HG03060 (cell line): ENCODE measurements around the gene SLC31A1.
A peak's percentile ranks its signal among the peaks of the same experiment; 100 is the strongest.
"Not testable (repeated sequence)": the region's sequence is repeated elsewhere in the genome, so short reads cannot be mapped to it uniquely, and the experiment has no call there.

Source experiments
- ATAC-seq: cut with Tn5 transposase; IDR thresholded peaks from one replicate; pipeline ENCODE4 v1.9.1; 2021; ENCODE audit warnings: low read depth, moderate number of reproducible peaks; ENCODE audit not compliant: unreplicated experiment

Gene SLC31A1

DNA sequence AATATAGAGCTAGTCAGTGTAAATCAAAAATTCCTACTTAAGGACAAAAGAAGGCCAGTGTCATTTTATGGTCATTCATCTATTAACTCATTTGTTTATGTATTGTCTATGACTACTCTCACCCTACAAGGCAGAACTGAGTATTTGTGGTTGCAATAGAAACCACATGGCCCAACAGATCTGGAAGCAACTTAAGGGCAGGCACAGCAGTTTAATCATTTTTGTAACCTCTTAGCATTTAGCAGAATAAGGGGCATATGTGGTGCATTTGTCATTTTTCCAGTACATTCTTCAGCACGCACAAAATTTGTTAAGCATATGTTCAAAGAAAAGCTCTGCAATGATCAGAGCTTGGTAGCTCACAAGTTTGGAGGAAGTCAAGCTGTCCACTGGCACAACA, 1.4 kb upstream of the SLC31A1 start:
- peak; percentile 61 for ATAC-seq

DNA sequence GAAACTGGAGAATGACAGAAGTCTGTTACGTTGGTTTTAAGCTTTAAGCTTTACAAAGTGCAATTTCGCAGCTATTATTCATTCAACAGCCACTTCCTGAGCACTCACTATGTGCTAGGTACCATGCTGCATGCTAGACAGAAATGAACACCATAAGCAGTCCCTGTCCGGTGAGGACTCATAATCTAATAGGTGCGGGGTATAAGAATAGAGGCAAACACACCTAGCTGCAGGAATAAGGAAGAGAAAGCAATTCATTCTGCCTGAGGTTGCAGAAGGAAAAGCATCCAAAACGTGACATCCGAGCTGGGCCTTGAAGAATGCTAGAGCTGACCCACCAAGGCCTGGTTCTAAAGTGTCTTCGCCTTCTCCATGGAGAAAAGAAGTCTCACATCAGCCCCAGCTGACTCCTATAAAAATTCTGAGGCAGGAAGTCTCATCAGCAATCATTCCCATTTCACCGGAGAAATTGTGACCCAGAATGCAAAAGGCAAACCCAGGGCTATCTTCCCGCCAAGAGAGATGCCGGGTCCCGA, 809 bp upstream of the SLC31A1 start:
- ATAC-seq = no peak

DNA sequence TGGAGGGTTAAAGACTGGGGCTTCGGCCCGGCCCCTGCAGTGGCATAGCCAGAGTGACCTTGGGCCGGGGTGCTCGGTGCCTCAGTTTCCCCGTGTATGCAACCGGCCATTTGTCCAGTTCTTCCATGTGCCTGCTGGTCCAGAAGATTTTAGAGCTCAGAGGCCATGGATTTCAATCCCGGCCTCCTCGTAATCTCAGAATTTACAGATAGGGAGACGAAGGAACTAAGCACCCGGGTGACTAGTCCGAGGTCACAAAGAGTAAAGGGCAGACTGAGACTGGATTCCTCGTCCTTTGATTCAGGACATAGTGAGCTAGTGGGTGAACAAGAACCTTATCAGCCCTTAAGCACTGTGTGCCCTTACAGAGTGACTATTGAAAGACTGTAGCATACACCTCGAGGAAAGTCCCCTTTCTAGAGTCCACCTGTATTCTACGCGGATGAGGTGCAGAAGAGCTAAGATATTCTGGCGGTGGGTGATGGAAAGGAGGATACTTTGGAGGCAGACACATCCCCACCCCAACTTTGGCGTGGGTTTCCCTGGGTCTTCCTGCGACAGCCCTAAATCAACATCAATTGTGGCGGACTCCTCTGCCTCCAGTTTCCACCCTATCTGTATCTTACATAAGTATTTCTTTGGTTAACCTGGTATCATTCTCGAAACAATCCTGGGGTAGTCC, 597 bp downstream of the SLC31A1 start:
- ATAC-seq = no peak

DNA sequence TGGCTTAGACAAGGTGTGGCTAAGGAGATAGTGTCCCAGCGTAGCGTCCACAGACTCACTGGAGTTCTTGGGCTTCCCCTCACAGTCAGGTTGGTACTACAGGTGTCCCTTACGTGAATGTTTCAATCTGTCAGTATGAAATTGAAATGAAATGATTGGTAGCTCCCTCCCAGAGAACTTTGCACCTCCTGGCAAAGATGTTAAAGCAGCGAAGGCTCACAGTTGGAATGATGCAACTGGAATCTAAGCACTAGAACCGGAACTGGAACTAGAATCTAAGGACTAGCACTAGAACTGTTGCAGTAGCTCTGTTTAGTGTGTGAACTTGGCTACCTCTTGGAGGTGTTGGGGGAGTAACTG, 1.1 kb downstream of the SLC31A1 start:
- no peak for ATAC-seq

DNA sequence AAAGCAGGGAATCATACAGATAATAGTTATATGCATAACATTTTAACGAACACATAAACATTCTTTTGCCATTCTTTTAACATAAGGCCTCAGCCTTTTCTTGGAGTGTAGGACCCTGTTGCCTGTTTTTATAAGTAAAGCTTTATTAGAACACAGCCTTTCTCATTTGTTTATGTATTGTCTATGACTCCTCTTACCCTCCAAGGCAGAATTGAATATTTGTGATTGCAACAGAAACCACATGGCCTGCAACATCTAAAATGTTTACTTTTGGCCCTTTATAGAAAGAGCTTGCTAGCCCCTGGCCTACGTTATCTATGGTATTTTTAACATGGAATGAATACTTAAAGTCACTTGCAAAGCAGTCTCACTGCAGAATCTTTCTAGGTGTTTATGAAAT, 2.6 kb downstream of the SLC31A1 start:
- ATAC-seq = no peak

DNA sequence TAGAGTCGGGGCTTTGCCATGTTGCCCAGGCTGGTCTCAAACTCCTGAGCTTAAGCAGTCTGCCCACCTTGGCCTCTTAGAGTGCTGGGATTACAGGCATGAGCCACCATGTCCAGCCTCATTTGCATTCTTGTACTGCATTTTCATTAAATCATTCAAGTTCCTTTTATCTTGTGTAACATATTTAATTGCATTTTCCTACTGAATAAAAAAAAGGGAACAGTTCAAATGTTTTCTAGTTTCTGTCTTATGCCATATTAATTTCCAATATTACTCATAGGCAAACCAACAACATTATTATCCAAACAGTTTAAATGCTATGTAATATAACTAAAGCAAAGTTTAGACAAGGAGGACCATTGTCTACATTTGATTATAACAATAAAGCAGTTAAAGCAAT, 6.1 kb downstream of the SLC31A1 start:
- ATAC-seq = no peak

DNA sequence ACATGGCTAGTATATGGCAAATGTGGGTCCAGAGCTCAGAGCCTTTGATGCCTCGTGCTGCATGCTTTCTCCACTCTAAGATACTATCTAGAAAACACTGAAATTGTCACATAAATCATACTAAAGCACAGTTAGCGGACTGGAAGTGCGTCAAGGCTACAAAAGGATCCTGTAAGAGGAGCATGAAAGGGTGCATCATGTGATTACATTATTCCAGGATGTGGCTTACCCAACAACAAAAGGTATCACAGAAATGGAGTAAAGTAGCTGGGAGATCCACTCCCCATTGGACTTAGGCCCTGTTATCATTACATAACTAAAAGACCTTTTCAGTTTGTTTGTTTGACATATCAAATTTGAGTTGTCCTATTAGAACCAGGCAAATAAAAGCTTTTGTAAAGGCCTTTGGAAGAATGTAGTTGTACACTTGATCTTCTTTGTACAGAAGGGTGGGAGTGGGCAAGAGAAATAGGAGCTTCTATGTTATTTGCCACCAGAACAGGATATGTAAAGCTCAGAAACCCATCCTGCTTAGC, 6.9 kb downstream of the SLC31A1 start:
- no peak for ATAC-seq

DNA sequence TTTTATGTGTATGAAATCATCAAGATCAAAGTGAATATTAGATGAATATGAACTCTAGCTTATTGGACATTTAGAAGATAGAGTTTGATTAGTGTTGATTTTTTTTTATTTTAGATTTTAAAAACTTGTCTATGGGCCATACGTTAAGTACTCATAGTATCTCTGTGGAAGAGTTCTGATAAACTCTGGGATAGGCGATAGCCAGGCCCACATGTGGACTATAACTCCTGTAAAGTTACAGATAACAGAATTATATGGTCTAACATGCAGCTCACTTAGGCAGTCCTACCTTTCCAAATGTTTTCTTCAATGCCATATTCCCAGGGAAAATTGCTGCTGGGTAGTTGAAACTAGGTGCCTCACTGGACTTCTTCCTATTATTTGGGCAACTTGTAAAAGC, 10.4 kb downstream of the SLC31A1 start:
- ATAC-seq = no peak

DNA sequence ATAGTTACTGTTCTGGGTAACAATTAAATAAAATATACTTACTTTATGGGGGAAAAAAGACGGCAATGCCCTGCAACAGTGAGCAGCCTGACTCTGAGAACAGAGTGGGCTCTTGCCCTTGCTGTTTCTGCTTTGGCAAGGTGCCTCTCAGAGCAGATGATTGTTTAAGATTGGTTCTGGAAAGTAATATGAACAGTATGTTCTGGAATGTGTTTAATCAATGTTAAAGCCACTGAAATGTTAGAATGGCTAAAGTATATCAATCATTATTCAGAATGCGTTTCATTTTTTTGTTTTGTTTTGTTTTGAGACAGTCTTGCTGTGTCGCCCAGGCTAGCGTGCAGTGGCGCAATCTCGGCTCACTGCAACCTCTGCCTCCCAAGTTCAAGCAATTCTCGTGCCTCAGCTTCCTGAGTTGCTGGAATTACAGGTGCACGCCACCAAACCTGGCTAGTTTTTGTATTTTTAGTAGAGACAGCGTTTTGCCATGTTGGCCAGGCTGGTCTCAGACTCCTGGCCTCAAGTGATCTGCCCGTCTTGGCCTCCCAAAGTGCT, 14.4 kb downstream of the SLC31A1 start:
- not testable (repeated sequence) for ATAC-seq

DNA sequence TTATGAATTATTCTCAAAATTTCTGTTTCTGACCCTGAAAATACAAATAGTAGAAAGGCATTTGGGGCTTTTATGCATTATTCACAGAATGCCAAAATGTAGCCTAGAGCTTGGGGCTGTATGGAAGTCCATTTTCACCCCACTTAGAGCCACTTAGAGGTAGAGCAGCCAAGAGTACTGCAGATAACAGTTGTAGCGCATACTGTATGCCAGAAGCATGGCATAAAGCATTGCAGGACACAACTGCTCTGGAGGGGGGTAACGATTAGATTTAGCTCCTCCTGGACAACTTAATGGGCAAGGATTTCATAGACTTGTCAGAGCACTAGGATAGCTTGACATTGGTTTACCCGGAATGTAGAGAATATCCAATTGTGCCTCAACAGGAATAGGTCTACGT, 15.7 kb downstream of the SLC31A1 start:
- no peak for ATAC-seq

DNA sequence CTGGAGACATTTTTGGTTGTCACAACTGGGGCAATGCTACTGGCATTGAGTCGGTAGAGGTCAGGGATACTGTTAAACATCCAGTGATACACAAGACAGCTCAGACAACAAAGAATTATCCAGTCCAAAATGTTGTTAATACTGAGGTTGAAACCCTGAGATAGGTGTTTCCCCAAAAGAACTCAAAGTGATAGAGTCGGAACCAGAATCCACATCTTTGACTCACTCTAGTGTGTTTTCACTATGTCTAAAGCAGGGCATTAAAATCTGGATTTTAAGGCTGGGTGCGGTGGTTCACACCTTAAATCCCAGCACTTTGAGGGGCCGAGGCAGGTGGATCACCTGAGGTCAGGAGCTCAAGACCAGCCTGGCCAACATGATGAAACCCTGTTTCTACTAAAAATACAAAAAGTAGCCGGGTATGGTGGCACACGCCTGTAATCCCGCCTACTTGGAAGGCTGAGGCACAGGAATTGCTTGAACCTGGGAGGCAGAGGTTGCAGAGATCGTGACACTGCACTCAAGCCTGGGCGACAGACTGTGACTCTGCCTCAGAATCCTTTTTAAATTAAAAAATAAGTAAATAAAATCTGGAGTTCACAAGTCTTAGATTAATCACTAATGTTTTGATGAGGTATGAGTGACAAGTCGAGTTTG, 17.0 kb downstream of the SLC31A1 start:
- ATAC-seq = no peak

DNA sequence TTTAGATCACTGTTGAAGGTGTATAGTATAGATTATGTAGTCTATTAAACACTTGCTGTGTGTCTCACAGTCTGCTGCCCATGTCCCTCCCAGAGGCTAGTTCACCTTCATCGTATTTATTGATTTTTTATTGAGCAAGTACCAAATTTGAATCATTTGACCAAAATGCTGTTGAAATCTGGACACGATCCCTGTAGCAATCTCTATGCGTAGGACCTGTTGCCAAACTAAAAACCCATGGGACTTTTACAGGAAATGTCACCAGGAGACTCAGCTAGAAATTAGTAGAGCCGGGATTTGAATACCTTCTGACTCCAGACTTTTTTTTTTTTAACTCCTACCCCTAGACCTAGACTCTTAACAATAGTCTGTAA, 17.5 kb downstream of the SLC31A1 start:
- no peak for ATAC-seq

DNA sequence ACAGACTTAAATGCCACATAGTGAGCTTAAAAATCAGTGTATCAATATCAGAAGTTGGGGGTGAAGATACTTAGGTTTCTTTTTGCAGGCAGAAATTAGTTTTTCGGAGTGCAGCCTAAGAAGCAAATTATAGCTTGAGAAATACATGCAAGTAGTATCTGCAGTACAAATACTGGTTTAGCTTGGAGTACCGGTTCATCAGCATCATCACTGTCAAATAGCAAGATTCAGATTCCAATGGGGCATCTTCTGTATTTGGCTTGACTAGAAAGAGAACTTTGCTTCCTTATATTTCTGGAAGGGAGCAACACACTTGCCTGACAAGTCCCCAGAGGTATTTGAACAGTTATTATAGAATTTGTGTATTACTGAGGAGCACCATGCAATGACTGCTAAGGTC, 19.8 kb downstream of the SLC31A1 start:
- no peak for ATAC-seq

DNA sequence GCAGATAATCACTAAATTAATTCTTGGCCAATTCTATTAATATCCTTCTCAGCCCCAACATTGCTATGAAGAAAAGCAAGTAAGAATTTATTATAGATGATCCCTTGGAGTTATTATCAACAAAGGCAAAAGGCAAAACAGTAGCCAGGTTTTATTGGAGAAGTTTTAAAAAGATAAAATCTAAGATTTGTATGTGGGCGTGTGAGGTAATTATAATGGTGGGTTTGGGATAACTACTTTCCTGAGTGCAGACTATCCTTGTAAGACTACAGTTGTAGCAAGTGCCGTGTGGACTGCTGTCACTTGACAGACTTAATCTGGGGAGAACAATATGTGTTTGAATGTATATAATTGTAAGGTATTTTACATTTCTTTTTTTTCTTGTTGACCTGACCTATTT, 23.2 kb downstream of the SLC31A1 start:
- ATAC-seq = no peak

DNA sequence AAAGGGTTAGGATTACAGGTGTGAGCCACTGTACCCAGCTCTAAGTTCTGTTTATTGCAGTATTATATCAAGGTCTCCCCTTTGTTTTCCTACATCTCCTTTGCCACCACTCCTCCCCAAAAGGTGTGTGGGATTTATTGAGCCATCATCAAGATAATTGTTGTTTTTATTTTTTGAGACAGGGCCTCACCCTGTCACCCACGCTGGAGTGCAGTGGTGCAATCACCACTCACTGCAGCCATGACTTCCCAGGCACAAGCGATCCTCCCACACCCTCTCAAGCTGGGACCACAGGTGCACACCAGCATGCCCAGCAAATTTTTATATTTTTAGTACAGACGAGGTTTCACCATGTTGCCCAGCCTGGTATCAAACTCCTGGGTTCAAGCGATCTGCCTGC, 24.6 kb downstream of the SLC31A1 start:
- no peak for ATAC-seq

DNA sequence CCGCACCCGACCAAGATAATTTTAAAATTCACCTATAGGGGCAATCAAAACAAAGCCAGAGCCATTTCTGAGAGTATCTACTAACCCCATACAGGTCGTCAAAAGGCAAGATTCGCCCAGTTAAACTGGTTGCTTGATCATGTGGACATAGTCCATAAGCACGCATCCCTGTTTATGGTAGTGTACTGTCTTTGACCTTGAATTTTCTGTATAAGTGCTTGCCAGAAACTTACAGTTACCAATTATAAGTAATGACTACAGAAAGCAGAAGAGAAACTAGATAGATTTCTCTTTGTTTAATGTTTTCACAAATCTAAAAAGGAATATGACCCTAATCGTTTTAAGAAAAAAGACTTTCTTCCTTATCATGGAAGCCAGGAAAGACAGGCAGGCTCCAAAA, 25.6 kb downstream of the SLC31A1 start:
- ATAC-seq = no peak

DNA sequence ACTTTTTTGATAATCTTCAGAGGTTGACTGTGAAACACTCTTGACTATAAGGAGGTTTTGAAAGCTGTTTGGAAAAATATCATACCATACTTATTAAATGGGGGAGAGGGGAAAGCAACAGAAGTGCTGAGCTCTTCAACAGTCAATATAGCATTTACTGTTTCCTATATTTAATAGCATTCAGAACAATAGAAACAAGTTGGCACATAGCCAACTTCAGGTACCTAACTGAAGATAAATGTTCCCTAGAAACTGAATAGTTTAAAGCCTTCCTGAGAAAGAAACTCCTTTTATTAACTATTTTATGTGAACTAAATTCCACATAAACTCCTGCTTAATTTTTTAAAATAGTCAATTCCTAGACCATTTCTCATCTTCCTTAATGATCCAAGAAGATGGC, 26.3 kb downstream of the SLC31A1 start:
- no peak for ATAC-seq

DNA sequence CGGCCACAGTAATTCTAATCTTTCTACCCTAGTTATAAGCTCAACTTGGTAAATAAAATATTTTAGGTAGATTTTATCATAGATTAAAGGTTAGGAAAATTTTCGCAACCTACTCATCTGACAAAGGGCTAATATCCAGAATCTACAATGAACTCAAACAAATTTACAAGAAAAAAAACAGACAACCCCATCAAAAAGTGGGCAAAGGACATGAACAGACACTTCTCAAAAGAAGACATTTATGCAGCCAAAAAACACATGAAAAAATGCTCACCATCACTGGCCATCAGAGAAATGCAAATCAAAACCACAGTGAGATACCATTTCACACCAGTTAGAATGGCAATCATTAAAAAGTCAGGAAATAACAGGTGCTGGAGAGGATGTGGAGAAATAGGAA, 28.3 kb downstream of the SLC31A1 start:
- ATAC-seq = not testable (repeated sequence)

DNA sequence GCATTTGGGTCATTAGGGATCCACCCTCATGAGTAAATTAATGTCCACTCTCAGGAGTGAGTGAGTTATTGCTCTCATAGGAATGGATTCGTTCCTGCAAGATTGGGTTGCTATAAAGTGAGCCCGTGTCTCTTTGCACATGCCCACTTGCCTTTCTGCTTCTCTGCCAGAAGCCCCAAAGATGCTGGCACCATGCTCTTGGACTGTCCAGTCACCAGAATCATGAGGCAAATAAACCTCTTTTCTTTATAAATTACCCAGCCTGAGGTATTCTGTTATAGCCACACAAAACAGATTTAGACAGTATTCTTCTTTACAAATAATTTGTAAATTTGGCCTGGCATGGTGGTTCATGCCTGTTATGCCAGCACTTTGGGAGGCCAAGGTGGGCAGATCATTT, 29.5 kb downstream of the SLC31A1 start:
- no peak for ATAC-seq

DNA sequence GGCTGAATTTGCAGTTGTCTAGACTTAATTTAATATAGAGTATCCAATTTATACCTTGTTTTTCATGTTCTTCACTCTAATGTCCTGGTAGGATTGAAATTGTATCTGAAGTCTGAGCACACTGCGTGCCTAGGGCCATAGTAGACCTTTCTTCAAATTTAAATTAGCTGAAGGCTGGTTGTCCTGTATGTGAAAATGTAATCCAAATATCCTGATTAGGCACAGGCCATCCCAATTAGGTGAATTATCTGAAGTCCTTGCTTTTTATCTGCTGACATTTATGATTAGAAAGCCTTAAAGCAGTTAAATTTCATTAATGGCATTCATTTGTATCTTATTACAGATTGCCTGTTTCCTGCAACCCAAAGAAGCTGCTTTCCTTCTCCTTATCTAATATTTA, 33.6 kb downstream of the SLC31A1 start:
- no peak for ATAC-seq

DNA sequence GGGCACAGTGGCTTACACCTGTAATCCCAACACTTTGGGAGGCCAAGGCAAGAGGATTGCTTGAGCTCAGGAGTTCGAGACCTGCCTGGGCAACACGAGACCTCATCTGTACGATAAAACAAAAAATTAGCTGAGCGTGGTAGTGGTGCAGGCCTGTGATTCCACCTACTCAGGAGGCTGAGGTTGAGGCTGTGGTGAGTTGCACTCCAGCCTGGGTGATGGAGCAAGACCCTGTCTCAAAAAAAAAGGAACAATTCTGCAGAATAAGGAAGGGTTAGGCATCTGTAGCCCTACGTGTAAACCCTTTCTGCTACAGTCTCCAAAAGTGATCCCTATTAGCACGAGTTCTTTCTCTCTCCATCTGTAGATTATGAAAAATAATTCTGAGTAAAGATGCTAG, 34.1 kb downstream of the SLC31A1 start:
- ATAC-seq = no peak

DNA sequence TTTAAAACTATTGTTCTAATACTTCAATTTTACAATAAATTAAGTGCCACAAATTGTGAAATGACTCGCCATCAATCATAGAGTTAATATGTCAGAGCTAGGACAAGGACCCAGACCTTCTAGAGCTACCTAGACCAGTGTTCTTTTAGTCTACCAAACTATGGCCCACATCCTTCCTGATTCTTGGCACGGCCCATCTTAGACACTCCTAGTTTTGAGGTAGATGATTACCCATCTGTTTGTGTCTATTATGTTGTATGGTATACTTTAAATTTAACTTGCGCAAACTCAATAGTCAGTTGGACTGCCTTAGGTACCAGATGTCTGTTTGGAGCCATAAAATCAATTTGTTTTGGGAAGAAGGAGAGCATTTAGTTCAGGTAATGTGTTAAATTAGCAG, 36.5 kb downstream of the SLC31A1 start:
- no peak for ATAC-seq
